Heart left ventricle (tissue), 16 donors: ENCODE measurements around the gene TPSB2. TPM values are rescaled to one million over a fixed set of nuclear protein-coding genes. Genes with fewer than 3 reads are reported as not detected.

Source experiments
- ATAC-seq, 4 donors: fragments of 200-7000 bp; cut with Tn5 transposase; one replicate each; pipeline ENCODE4 v1.9.1; 2020 to 2022; ENCODE audit warnings: moderate library complexity in 4 of 4, mild to moderate bottlenecking in 3 of 4, moderate number of reproducible peaks in 1 of 4
- DNase-seq, 5 donors: peaks; one replicate each; pipeline ENCODE4 v3.0.0-alpha.2; 2020
- H3K27ac ChIP-seq, 12 donors: fragments of 200-600 bp; sonication (generic) in 4 of 12; one replicate each; pipeline versions ENCODE4 v1.5.0 to v1.8.0; 2016 to 2022; ENCODE audit warnings: mild to moderate bottlenecking in 2 of 12
- H3K27me3 ChIP-seq, 9 donors: fragments of 200-600 bp; sonication (generic) in 2 of 9; one replicate each; pipeline versions ENCODE4 v1.5.1 to v1.8.0; 2016 to 2022; ENCODE audit warnings: mild to moderate bottlenecking in 3 of 9
- H3K36me3 ChIP-seq, 9 donors: fragments of 200-600 bp; sonication (generic) in 2 of 9; one replicate each; pipeline versions ENCODE4 v1.5.0 to v1.8.0; 2018 to 2022; ENCODE audit warnings: mild to moderate bottlenecking in 2 of 9
- H3K4me1 ChIP-seq, 12 donors: fragments of 200-600 bp; sonication (generic) in 4 of 12; one replicate each; pipeline versions ENCODE4 v1.5.0 to v1.8.0; 2016 to 2022; ENCODE audit warnings: mild to moderate bottlenecking in 3 of 12
- H3K4me3 ChIP-seq, 12 donors: fragments of 200-600 bp; sonication (generic) in 4 of 12; one replicate each; pipeline versions ENCODE4 v1.5.0 to v1.8.0; 2017 to 2022; ENCODE audit warnings: mild to moderate bottlenecking in 9 of 12, moderate library complexity in 4 of 12
- H3K9me3 ChIP-seq, 12 donors: fragments of 200-600 bp; sonication (generic) in 4 of 12; one replicate each; pipeline versions ENCODE4 v1.5.0 to v1.8.0; 2016 to 2022; ENCODE audit warnings: mild to moderate bottlenecking in 1 of 12
- CTCF ChIP-seq, 12 donors: fragments of 200-600 bp; sonication (generic) in 4 of 12; IDR thresholded peaks; one replicate each; pipeline versions ENCODE4 v1.5.0 to v1.8.0; 2018 to 2022; ENCODE audit warnings: antibody characterized with exemption in 12 of 12, mild to moderate bottlenecking in 5 of 12
- POLR2A ChIP-seq, 2 donors: fragments of 450-650 bp; IDR thresholded peaks; one replicate each; pipeline ENCODE4 v1.6.1; 2017; ENCODE audit warnings: antibody characterized with exemption in 2 of 2, mild to moderate bottlenecking in 2 of 2, moderate library complexity in 2 of 2
- WGBS, 4 donors: extraction: QIAGEN DNeasy Blood & Tissue Kit in 2 of 4; methylation state at CpG; one replicate each; pipeline versions ENCODE4 v1.1.5 to v1.1.7; 2013 to 2018; 5-methylcytosine and 5-hydroxymethylcytosine counted together
- intact Hi-C, 10 donors: fragments of 100-400 bp; cut with DNase I; formaldehyde crosslinking; loops; one replicate each; pipeline versions ENCODE4 v1.11.1 to v1.14.2; 2022
- polyA plus RNA-seq, 2 donors: library from polyadenylated mRNA; stranded (reverse); fragments of 200-250 nt; gene quantifications; one replicate each; pipeline ENCODE4 v1.2.3, GENCODE V29; 2013
- total RNA-seq, 9 donors: library from RNA; depleted of rRNA in 2 of 9; stranded (reverse); fragments of >200 nt in 2 of 9; fragmentation: NEBNext Ultra II Directional in 3 of 9; extraction: Animal tissue kit (Norgen Biotek cat#: 25700) in 3 of 9; gene quantifications; one replicate each; pipeline versions ENCODE4 v1.1.0 to v1.2.4, GENCODE V29; 2016 to 2023
- donor health status: ischemic (EF 13 %, LVEDD 7.1; RV severe dilation, severe dysfunction).
- donor health status: healthy with polysubstance abuse.
- donor health status: DM: no; HTN: yes; CAD: no.
- donor health status: DM: no; HTN: no; CAD: no.
- donor health status: ischemic (EF 25% LVEDD 6.9; RV normal size, moderate dysfunction).
- donor health status: ischemic (EF 25% LVEDD 5.7; RV mildly dilated, moderate dysfunction).
- donor health status: healthy.
- donor health status: DM: yes; HTN: yes; CAD: no.
- donor health status: ischemic (EF 35%, LVEDD 5.7; RV mildly dilated, moderate dysfunction).
- donor health status: nonischemic (EF 11% LVEDD 7.7; RV severe dilation, severe dysfunction).
- donor health status: DM: yes; HTN: yes; CAD: no.
- donor health status: PGD.
- donor health status: ischemic (EF 29% LVEDD 5.4; RV normal size, mild dysfunction).
- donor health status: nonischemic (EF 23%, LVEDD 6.1; RV moderate dilation, normal function).

The TPSB2 gene
- total and polyA plus RNA-seq, 11 donors: 2.0 to 18.1 (median 2.3) TPM; not detected in 1

GRCh38 chr16:1181404-1182315 lies 48.3 kb downstream of the TPSB2 start:
- intact Hi-C loops: no loop called here
- Histone ChIP-seq H3K36me3 (no peaks in the 10 kb centered on the region), H3K4me3 (peak overlapping the region in 2 of 12 donors; percentile 1 to 4), H3K4me1 (peaks cover 0 to 29% (median 8%) of the 10 kb centered on the region in 12 donors), H3K27ac (peak overlapping the region in 9 of 12 donors; percentile 29 to 90 (median 57)), H3K27me3 (peaks cover 0 to 33% (median 0%) of the 10 kb centered on the region in 9 donors), H3K9me3 (no peaks in the 10 kb centered on the region)
- TF ChIP-seq POLR2A (IDR thresholded peaks at IDR 0.05) (no peak), CTCF (IDR thresholded peaks at IDR 0.05) (peak in 1 of 12 donors; percentile 6)
- WGBS, 4 donors: 58 to 67% (median 62%) methylated on average over 28 to 39 of the region's 39 CpGs
- no peak for ATAC-seq
- DNase-seq: no peak

- intact Hi-C loops: no loop called here
- H3K4me1 ChIP-seq: peaks cover 0 to 29% (median 8%) of the 10 kb centered on the region in 12 donors
- H3K4me3 ChIP-seq: peak overlapping the region in 2 of 12 donors; percentile 1 to 4
- H3K36me3 ChIP-seq: no peaks in the 10 kb centered on the region
- WGBS, 4 donors: 39 to 47% (median 44%) methylated on average over 16 to 38 of the region's 38 CpGs
- ATAC-seq (peak; percentile 38 to 73 (median 66)), DNase-seq (peak; percentile 67 to 84 (median 76))
- TF ChIP-seq POLR2A (IDR thresholded peaks at IDR 0.05) (no peak), CTCF (IDR thresholded peaks at IDR 0.05) (no peak)
- H3K27me3 ChIP-seq: peaks cover 0 to 35% (median 0%) of the 10 kb centered on the region in 9 donors
- no peaks in the 10 kb centered on the region for H3K9me3 ChIP-seq
- H3K27ac ChIP-seq: peak overlapping the region in 9 of 12 donors; percentile 29 to 90 (median 57)
Measured at GRCh38 chr16:1180549-1181403, 49.2 kb downstream of the TPSB2 start.

Other genes with a start within 250 kb of the TPSB2 start
- gene SOX8, start 248.4 kb downstream of the TPSB2 start, total RNA-seq: 1 to 10 TPM in 2 of 9 donors, under 1 TPM in 7; 0.44 to 1.3 (median 0.81) TPM
- gene SOX8, start 248.4 kb downstream of the TPSB2 start, polyA plus RNA-seq: under 1 TPM; 0.50 to 0.65 TPM
- gene SSTR5, start 157.4 kb downstream of the TPSB2 start, total RNA-seq: 10 to 100 TPM in 3 of 9 donors, 1 to 10 TPM in 5, under 1 TPM in 1; 0.39 to 20.1 (median 6.5) TPM
- 1 to 10 TPM in 1 of 2 donors, under 1 TPM in 1; 0.22 to 1.3 TPM for gene SSTR5, start 157.4 kb downstream of the TPSB2 start, polyA plus RNA-seq
- not detected for gene C1QTNF8, start 133.9 kb downstream of the TPSB2 start, total RNA-seq
- gene C1QTNF8, start 133.9 kb downstream of the TPSB2 start, polyA plus RNA-seq: not detected
- 10 to 100 TPM in 2 of 9 donors, 1 to 10 TPM in 7; 1.6 to 14.6 (median 2.6) TPM for gene CACNA1H, start 77.1 kb downstream of the TPSB2 start, total RNA-seq
- 1 to 10 TPM; 5.3 to 6.2 TPM for gene CACNA1H, start 77.1 kb downstream of the TPSB2 start, polyA plus RNA-seq
- gene TPSG1, start 4.9 kb downstream of the TPSB2 start, total RNA-seq: not detected
- gene TPSG1, start 4.9 kb downstream of the TPSB2 start, polyA plus RNA-seq: not detected
- 10 to 100 TPM in 1 of 9 donors, 1 to 10 TPM in 7, not detected in 1; 1.1 to 14.3 (median 3.5) TPM for gene TPSAB1, start 10.5 kb upstream of the TPSB2 start, total RNA-seq
- 1 to 10 TPM; 1.1 to 3.7 TPM for gene TPSAB1, start 10.5 kb upstream of the TPSB2 start, polyA plus RNA-seq
- gene TPSD1, start 25.9 kb upstream of the TPSB2 start, total RNA-seq: under 1 TPM in 1 of 9 donors, not detected in 8; 0.38 TPM
- gene TPSD1, start 25.9 kb upstream of the TPSB2 start, polyA plus RNA-seq: under 1 TPM in 1 of 2 donors, not detected in 1; 0.17 TPM
- 100 to 1,000 TPM in 2 of 9 donors, 10 to 100 TPM in 7; 59.3 to 105 (median 85.9) TPM for gene UBE2I, start 79.5 kb upstream of the TPSB2 start, total RNA-seq
- 10 to 100 TPM; 67.2 to 73.4 TPM for gene UBE2I, start 79.5 kb upstream of the TPSB2 start, polyA plus RNA-seq
- gene BAIAP3, start 103.5 kb upstream of the TPSB2 start, total RNA-seq: 1 to 10 TPM in 8 of 9 donors, under 1 TPM in 1; 0.88 to 4.0 (median 2.6) TPM
- gene BAIAP3, start 103.5 kb upstream of the TPSB2 start, polyA plus RNA-seq: 1 to 10 TPM; 1.7 to 2.6 TPM
- 100 to 1,000 TPM in 1 of 9 donors, 10 to 100 TPM in 8; 46.3 to 108 (median 58.9) TPM for gene TSR3, start 121.7 kb upstream of the TPSB2 start, total RNA-seq
- 10 to 100 TPM; 60.0 to 75.4 TPM for gene TSR3, start 121.7 kb upstream of the TPSB2 start, polyA plus RNA-seq
- 10 to 100 TPM; 25.4 to 54.2 (median 31.0) TPM for gene GNPTG, start 121.7 kb upstream of the TPSB2 start, total RNA-seq
- 10 to 100 TPM; 31.9 to 45.0 TPM for gene GNPTG, start 121.7 kb upstream of the TPSB2 start, polyA plus RNA-seq
- 10 to 100 TPM in 4 of 9 donors, 1 to 10 TPM in 5; 4.3 to 18.3 (median 9.4) TPM for gene UNKL, start 184.5 kb upstream of the TPSB2 start, total RNA-seq
- 1 to 10 TPM; 6.2 to 6.3 TPM for gene UNKL, start 184.5 kb upstream of the TPSB2 start, polyA plus RNA-seq
- gene UQCC4, start 190.6 kb upstream of the TPSB2 start, total RNA-seq: 10 to 100 TPM in 7 of 9 donors, 1 to 10 TPM in 2; 8.9 to 21.3 (median 11.9) TPM
- 10 to 100 TPM; 10.9 to 34.2 TPM for gene UQCC4, start 190.6 kb upstream of the TPSB2 start, polyA plus RNA-seq
- gene PERCC1, start 200.9 kb upstream of the TPSB2 start, total RNA-seq: under 1 TPM in 4 of 9 donors, not detected in 5; 0.32 to 0.60 (median 0.41) TPM
- gene PERCC1, start 200.9 kb upstream of the TPSB2 start, polyA plus RNA-seq: under 1 TPM in 1 of 2 donors, not detected in 1; 0.11 TPM
- gene CCDC154, start 214.4 kb upstream of the TPSB2 start, total RNA-seq: 1 to 10 TPM in 2 of 9 donors, under 1 TPM in 5, not detected in 2; 0.31 to 1.5 (median 0.92) TPM
- gene CCDC154, start 214.4 kb upstream of the TPSB2 start, polyA plus RNA-seq: under 1 TPM; 0.14 to 0.65 TPM
- gene CLCN7, start 244.8 kb upstream of the TPSB2 start, total RNA-seq: 10 to 100 TPM; 30.3 to 70.8 (median 33.6) TPM
- 10 to 100 TPM; 32.7 to 41.5 TPM for gene CLCN7, start 244.8 kb upstream of the TPSB2 start, polyA plus RNA-seq